ENCODE measurements around the gene CST5. TPM values are rescaled to one million over a fixed set of nuclear protein-coding genes. Genes with fewer than 3 reads are reported as not detected.
A peak's percentile ranks its signal among the peaks of the same experiment; 100 is the strongest.

The CST5 gene
- polyA plus RNA-seq, 3 donors: not detected

DNA sequence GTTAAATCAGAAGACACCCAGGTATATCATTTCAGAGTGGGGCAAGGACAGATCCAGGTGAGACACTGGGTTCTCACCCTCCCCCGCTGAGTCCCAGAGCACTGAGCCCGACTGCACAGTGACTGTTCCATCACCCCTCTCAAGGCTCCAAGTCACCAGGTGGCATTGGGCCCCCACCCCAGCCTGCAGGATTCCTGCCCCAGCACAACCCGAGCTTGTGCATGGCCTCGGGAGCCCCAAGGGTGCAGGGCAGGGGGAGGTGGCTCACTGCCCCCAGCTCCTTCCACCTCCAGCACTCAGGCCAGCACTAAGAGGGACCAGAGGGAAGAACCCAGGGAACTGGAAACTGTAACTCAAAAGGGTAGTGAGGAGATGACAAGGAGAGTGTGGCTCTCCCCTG, 39.3 kb upstream of the CST5 start:
- H3K27ac Mint-ChIP-seq: no peak overlapping the region
- intact Hi-C loops (cut with micrococcal nuclease): no loop called here

DNA sequence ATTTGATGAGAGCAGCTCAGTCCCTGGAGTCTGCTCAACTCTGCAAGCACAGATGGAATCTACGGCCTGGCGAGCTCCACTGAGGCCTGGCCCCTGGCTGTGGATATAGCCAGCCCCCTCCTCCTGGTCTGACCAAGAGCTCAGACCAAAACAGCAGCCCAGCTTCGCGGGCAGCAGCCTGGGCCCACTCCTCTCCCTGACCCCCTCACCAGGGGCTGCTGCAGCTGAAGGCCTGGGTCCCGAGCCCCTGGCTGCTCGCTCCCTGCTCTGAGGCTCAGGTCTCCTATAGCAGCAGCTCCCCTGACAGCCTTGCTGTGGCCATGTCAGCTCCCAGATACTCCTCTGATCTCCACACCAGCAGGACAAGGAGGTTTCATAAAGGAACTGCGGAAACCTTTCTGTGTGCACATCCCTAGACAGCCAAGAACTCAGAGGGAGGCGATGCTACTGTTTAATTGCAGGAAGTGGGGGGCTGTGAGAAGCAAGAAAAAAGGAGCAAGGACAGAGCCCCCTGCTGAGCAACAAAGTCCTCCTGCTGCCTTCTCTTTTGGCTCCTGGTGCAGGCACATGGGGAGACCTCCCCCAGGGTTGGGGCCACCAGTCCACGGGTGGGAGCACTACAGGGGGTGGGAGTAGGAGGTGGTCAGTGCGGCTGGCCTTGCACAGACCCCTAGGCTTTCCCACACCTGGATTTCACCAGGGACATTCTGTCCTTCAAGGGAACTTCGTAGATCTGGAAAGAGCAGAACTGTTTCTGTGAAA, 38.7 kb upstream of the CST5 start:
- H3K4me1 ChIP-seq (ENCODE audit: control insufficient read depth in 1 of 2, insufficient read depth in 2 of 2, low read length in 2 of 2): no peaks in the 10 kb centered on the region
- H3K27ac Mint-ChIP-seq: peak overlapping the region in 1 of 7 donors; percentile 42
- no peaks in the 10 kb centered on the region for H3K9me3 Mint-ChIP-seq
- TF ChIP-seq, protein P1, sequence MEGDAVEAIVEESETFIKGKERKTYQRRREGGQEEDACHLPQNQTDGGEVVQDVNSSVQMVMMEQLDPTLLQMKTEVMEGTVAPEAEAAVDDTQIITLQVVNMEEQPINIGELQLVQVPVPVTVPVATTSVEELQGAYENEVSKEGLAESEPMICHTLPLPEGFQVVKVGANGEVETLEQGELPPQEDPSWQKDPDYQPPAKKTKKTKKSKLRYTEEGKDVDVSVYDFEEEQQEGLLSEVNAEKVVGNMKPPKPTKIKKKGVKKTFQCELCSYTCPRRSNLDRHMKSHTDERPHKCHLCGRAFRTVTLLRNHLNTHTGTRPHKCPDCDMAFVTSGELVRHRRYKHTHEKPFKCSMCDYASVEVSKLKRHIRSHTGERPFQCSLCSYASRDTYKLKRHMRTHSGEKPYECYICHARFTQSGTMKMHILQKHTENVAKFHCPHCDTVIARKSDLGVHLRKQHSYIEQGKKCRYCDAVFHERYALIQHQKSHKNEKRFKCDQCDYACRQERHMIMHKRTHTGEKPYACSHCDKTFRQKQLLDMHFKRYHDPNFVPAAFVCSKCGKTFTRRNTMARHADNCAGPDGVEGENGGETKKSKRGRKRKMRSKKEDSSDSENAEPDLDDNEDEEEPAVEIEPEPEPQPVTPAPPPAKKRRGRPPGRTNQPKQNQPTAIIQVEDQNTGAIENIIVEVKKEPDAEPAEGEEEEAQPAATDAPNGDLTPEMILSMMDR (IDR thresholded peaks at IDR 0.05): no peak
- H3K79me2 ChIP-seq (ENCODE audit: insufficient read depth, low read length): no peaks in the 10 kb centered on the region
- H2AFZ ChIP-seq (ENCODE audit: insufficient read depth, low read depth, low read length, poor library complexity, severe bottlenecking): no peak overlapping the region
- H3K4me2 ChIP-seq (replicated peaks; ENCODE audit: extremely low read depth, low read length, poor library complexity, severe bottlenecking): no peak overlapping the region
- H3K9ac ChIP-seq (ENCODE audit: insufficient read depth, low read length, poor library complexity, severe bottlenecking): no peak overlapping the region
- H3K36me3 ChIP-seq (replicated peaks in 1 of 2; ENCODE audit: control insufficient read depth in 1 of 2, insufficient read depth in 2 of 2, low read length in 2 of 2): no peaks in the 10 kb centered on the region
- H3K4me1 Mint-ChIP-seq: no peaks in the 10 kb centered on the region
- H3K27me3 ChIP-seq (ENCODE audit: control insufficient read depth in 2 of 2, insufficient read depth in 2 of 2, low read length in 2 of 2): no peaks in the 10 kb centered on the region
- H3K27ac ChIP-seq (ENCODE audit: low read depth in 1 of 2, low read length in 2 of 2): no peak overlapping the region
- H3K36me3 Mint-ChIP-seq: no peaks in the 10 kb centered on the region
- no peak overlapping the region for H3K4me3 Mint-ChIP-seq
- WGBS (ENCODE audit: insufficient coverage): 67% methylated on average over 5 of the region's 11 CpGs
- H4K20me1 ChIP-seq (ENCODE audit: insufficient read depth, low read length): no peaks in the 10 kb centered on the region
- no peak for DNase-seq
- intact Hi-C loops (cut with micrococcal nuclease): no loop called here
- no peaks in the 10 kb centered on the region for H3K9me3 ChIP-seq (replicated peaks in 1 of 2; ENCODE audit: control insufficient read depth in 1 of 2, insufficient read depth in 1 of 2, low read length in 2 of 2)
- no peak overlapping the region for H3K4me3 ChIP-seq (replicated peaks in 1 of 3; ENCODE audit: low read depth in 2 of 3, low read length in 3 of 3)
- H3K27me3 Mint-ChIP-seq (ENCODE audit: low read depth in 3 of 3): peaks cover 0 to 2% (median 2%) of the 10 kb centered on the region in 3 donors

More for the DNA sequence above, 39.3 kb upstream of the CST5 start:
- no peak overlapping the region for H3K4me2 ChIP-seq (replicated peaks; ENCODE audit: extremely low read depth, low read length, poor library complexity, severe bottlenecking)
- H4K20me1 ChIP-seq (ENCODE audit: insufficient read depth, low read length): no peaks in the 10 kb centered on the region
- H3K27ac ChIP-seq (ENCODE audit: low read depth in 1 of 2, low read length in 2 of 2): no peak overlapping the region
- no peaks in the 10 kb centered on the region for H3K79me2 ChIP-seq (ENCODE audit: insufficient read depth, low read length)
- Mint-ChIP-seq H3K4me3 (no peak overlapping the region), H3K36me3 (no peaks in the 10 kb centered on the region), H3K27me3 (ENCODE audit: low read depth in 3 of 3) (peaks cover 0 to 2% (median 0%) of the 10 kb centered on the region in 3 donors), H3K9me3 (no peaks in the 10 kb centered on the region), H3K4me1 (no peaks in the 10 kb centered on the region)
- no peaks in the 10 kb centered on the region for H3K4me1 ChIP-seq (ENCODE audit: control insufficient read depth in 1 of 2, insufficient read depth in 2 of 2, low read length in 2 of 2)
- H3K9me3 ChIP-seq (replicated peaks in 1 of 2; ENCODE audit: control insufficient read depth in 1 of 2, insufficient read depth in 1 of 2, low read length in 2 of 2): no peaks in the 10 kb centered on the region
- WGBS (ENCODE audit: insufficient coverage): 93% methylated on average over 2 of the region's 4 CpGs
- no peak overlapping the region for H2AFZ ChIP-seq (ENCODE audit: insufficient read depth, low read depth, low read length, poor library complexity, severe bottlenecking)
- H3K4me3 ChIP-seq (replicated peaks in 1 of 3; ENCODE audit: low read depth in 2 of 3, low read length in 3 of 3): no peak overlapping the region
- H3K36me3 ChIP-seq (replicated peaks in 1 of 2; ENCODE audit: control insufficient read depth in 1 of 2, insufficient read depth in 2 of 2, low read length in 2 of 2): no peaks in the 10 kb centered on the region
- TF ChIP-seq, protein P1 (IDR thresholded peaks at IDR 0.05): no peak
- DNase-seq: no peak
- no peaks in the 10 kb centered on the region for H3K27me3 ChIP-seq (ENCODE audit: control insufficient read depth in 2 of 2, insufficient read depth in 2 of 2, low read length in 2 of 2)
- H3K9ac ChIP-seq (ENCODE audit: insufficient read depth, low read length, poor library complexity, severe bottlenecking): no peak overlapping the region
